Measurements from ENCODE around the gene POU3F1. TPM values are rescaled to one million over a fixed set of nuclear protein-coding genes. Genes with fewer than 3 reads are reported as not detected.

POU3F1 gene
- total RNA-seq, 1 donor: 0.10 TPM

DNA sequence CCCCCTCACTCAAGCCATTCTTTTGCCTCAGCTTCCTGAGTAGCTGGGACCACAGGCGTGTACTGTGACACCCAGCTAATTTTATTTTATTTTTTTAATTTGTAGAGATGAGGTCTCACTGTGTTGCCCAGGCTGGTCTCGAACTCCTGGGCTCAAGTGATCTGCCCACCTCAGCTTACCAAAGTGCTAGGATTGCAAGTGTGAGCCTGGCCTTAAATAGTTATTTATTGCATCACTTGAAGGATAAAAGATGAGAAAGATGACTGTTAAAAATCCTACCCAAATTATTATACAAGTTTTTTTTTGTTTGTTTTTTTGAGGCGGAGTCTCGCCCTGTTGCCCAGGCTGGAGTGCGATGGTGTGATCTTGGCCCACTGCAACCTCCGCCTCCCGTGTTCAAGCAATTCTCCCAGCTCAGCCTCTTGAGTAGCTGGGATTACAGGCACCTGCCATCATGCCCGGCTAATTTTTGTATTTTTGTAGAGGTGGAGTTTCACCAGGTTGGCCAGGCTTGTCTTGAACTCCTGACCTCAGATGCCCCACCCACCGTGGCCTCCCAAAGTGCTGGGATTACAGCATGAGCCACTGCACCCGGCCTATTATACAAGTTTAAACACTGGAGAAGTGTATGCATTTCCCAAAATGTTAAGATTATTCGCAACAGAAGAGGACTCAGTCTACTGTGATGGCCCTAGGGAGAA lies 31.7 kb downstream of the POU3F1 start:
- Histone ChIP-seq H3K4me3 (ENCODE audit: low read length) (no peak overlapping the region), H3K27me3 (ENCODE audit: insufficient read depth, low read length) (no peaks in the 10 kb centered on the region), H3K4me1 (ENCODE audit: insufficient read depth, low read length) (peaks cover 30% of the 10 kb centered on the region)

DNA sequence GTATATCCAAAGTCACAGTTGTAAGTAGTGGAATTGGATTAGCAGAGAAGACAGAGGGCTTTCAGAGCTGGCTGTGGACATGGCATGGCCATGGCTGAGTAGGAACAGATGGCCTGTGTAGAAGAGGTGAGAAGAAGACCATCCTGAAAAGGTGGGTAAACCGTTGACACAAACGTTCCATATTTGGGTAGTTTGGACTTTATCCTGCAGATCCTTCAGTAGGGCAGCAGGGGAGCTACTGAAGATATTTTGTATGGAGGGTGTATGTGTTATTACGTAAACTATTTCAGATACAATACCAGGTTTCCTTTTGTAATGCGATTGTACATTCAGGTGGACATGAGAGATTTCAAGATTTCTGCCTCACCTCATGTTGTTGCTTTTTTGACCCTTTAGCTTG lies 32.4 kb downstream of the POU3F1 start:
- no peak overlapping the region for H3K4me3 ChIP-seq (ENCODE audit: low read length)
- H3K27me3 ChIP-seq (ENCODE audit: insufficient read depth, low read length): no peaks in the 10 kb centered on the region
- H3K9me3 ChIP-seq (ENCODE audit: low read depth, low read length): no peaks in the 10 kb centered on the region
- peaks cover 37% of the 10 kb centered on the region for H3K4me1 ChIP-seq (ENCODE audit: insufficient read depth, low read length)

More for the DNA sequence above, 31.7 kb downstream of the POU3F1 start:
- no peaks in the 10 kb centered on the region for H3K9me3 ChIP-seq (ENCODE audit: low read depth, low read length)

- H3K9me3 ChIP-seq (ENCODE audit: low read depth, low read length): no peaks in the 10 kb centered on the region
- H3K4me3 ChIP-seq (ENCODE audit: low read length): peak overlapping the region; percentile 54
- H3K27me3 ChIP-seq (ENCODE audit: insufficient read depth, low read length): no peaks in the 10 kb centered on the region
- peaks cover 47% of the 10 kb centered on the region for H3K4me1 ChIP-seq (ENCODE audit: insufficient read depth, low read length)
Observed at GRCh38 chr1:38013227-38013622, 33.4 kb downstream of the POU3F1 start.

DNA sequence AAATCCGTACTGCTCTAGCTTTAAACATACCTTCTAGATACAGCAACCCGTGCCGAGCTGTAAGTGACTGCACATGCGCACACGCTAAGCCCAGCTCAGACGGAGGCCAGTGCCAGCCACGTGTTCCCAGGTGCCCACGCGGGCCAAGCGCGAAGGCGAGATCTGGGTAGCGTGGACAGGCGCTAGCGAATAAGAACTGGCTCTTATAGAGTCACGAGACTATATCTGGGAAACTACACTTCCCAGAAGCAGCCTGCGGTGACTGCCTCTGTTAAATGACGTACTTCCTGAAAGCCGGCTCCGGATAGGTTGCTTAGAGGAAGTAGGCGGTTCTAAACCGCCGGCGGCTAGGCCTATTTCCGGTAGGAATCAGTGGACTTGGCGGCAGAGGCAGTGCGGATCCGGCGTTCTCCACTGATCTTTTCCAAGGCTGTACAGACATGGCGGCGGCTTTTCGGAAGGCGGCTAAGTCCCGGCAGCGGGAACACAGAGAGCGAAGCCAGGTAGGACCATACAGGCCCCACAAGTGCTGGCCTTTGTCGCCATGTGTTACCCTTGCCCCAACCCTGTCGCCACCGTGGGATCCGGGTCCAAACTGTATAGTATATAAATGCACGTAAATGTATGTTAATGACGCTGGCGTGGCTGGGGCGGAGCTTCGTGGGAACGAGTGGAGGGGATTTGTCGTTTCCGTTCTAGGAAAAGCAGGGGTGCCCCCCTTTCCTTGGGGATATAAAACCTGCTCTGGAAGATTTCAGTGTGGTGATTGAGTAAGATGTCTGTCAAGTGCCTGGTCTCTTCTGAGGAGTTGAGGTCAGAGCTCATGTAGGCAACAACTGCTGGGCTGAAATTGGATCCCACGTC lies 34.0 kb downstream of the POU3F1 start, which contains the start of gene UTP11:
TSS of gene UTP11 (plus strand) at position 372 of the 864 bp plus-strand sequence. CDS start at position 441, 69 bp downstream.
- Histone ChIP-seq H3K4me1 (ENCODE audit: insufficient read depth, low read length) (peaks cover 47% of the 10 kb centered on the region), H3K4me3 (ENCODE audit: low read length) (peak within 1 kb of the TSS; percentile 54)

GRCh38 chr1:38009841-38010180 lies 36.8 kb downstream of the POU3F1 start:
- H3K9me3 ChIP-seq (ENCODE audit: low read depth, low read length): no peaks in the 10 kb centered on the region
- no peak overlapping the region for H3K4me3 ChIP-seq (ENCODE audit: low read length)
- peaks cover 47% of the 10 kb centered on the region for H3K4me1 ChIP-seq (ENCODE audit: insufficient read depth, low read length)
- H3K27me3 ChIP-seq (ENCODE audit: insufficient read depth, low read length): no peaks in the 10 kb centered on the region

More for the DNA sequence above, 34.0 kb downstream of the POU3F1 start, which contains the start of gene UTP11:
- H3K27me3 ChIP-seq (ENCODE audit: insufficient read depth, low read length): no peaks in the 10 kb centered on the region
- H3K9me3 ChIP-seq (ENCODE audit: low read depth, low read length): no peaks in the 10 kb centered on the region

DNA sequence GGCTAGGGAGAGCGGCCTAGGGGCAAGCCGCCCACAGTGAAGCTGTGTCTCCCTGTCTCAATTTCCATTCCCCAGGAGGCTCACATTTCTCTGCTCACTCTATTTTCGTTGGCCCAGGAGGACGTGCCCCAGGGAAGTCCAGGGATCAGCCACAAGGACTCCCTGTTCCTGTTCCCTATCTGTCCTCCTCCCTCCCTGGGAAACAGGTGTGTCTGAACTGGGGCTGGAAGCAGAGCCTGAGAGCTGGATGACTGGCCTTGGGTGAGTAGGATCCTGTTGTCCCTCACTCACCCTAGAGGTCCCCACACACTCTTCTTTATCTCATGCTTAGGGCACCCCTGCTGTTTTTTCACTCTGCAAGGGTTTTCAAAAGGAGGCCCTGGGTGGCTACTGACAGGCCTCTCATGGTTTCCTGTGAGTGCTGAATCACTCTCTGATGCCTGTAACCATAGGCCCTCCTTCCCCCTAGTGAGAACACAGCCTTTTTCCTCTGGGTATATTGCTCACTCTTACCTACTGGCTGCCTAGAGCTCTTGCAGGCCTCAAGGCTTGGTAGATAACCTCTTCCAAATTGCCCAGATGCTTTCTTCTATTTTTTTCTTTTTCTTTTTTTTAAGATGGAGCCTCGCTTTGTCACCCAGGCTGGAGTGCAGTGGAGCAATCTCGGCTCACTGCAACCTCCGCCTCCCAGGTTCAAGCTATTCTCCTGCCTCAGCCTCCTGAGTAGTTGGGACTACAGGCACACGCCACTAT lies 37.3 kb downstream of the POU3F1 start:
- H3K4me3 ChIP-seq (ENCODE audit: low read length): no peak overlapping the region
- H3K9me3 ChIP-seq (ENCODE audit: low read depth, low read length): no peaks in the 10 kb centered on the region
- H3K4me1 ChIP-seq (ENCODE audit: insufficient read depth, low read length): peaks cover 49% of the 10 kb centered on the region
- no peaks in the 10 kb centered on the region for H3K27me3 ChIP-seq (ENCODE audit: insufficient read depth, low read length)

GRCh38 chr1:38006008-38006828 lies 40.4 kb downstream of the POU3F1 start:
- peaks cover 58% of the 10 kb centered on the region for H3K4me1 ChIP-seq (ENCODE audit: insufficient read depth, low read length)
- H3K9me3 ChIP-seq (ENCODE audit: low read depth, low read length): no peaks in the 10 kb centered on the region
- no peaks in the 10 kb centered on the region for H3K27me3 ChIP-seq (ENCODE audit: insufficient read depth, low read length)
- no peak overlapping the region for H3K4me3 ChIP-seq (ENCODE audit: low read length)

DNA sequence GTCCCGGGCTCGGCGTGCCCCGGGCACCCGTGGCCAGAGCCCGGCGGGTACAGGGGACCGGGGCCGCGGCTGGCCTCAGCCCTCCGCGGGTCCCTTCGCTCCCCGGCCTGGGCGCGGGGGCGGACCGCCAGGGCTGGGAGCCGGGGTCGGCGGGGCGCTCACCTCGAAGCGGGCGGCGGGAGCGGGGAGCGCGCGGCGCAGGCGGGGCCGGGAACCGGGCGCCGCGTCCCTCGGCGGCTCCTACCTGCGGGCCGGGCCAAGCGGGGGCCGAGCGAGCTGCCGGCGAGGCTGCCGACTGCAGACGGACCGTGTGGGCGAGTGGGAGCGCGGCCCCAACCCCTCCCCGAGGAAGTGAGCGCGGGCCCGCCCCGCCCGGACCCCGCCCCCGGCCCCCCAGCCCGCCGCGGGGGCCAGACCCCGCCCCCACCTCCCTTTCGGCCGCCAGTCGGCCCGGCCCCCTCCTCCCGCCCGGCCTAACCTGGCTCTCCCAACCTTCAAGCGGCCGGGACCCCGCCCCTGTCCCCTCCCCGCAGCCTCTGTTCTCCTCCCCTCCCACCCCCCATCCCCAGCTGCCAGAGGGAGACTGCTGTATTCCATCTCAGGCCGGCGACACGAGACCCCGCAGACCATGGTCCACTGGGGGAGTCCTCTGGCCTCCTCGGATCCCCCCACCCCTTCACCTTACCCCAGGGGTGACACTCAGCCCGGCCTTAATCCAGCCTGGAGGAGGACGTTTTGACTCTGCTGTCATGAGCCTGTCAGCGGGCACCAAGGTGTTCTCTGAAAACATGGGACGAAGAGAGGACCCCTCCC lies 41.2 kb downstream of the POU3F1 start, which contains the start of gene FHL3:
TSS of gene FHL3 (minus strand) at position 320 of the 813 bp plus-strand sequence. CDS start 6,102 bp downstream, outside the sequence.
- Histone ChIP-seq H3K4me3 (ENCODE audit: low read length) (peak within 1 kb of the TSS; percentile 55), H3K27me3 (ENCODE audit: insufficient read depth, low read length) (no peaks in the 10 kb centered on the region), H3K4me1 (ENCODE audit: insufficient read depth, low read length) (peaks cover 65% of the 10 kb centered on the region), H3K9me3 (ENCODE audit: low read depth, low read length) (no peaks in the 10 kb centered on the region)

- no peaks in the 10 kb centered on the region for H3K9me3 ChIP-seq (ENCODE audit: low read depth, low read length)
- peak overlapping the region; percentile 55 for H3K4me3 ChIP-seq (ENCODE audit: low read length)
- peaks cover 65% of the 10 kb centered on the region for H3K4me1 ChIP-seq (ENCODE audit: insufficient read depth, low read length)
- no peaks in the 10 kb centered on the region for H3K27me3 ChIP-seq (ENCODE audit: insufficient read depth, low read length)
Observed at GRCh38 chr1:38004284-38005108, 42.1 kb downstream of the POU3F1 start.

DNA sequence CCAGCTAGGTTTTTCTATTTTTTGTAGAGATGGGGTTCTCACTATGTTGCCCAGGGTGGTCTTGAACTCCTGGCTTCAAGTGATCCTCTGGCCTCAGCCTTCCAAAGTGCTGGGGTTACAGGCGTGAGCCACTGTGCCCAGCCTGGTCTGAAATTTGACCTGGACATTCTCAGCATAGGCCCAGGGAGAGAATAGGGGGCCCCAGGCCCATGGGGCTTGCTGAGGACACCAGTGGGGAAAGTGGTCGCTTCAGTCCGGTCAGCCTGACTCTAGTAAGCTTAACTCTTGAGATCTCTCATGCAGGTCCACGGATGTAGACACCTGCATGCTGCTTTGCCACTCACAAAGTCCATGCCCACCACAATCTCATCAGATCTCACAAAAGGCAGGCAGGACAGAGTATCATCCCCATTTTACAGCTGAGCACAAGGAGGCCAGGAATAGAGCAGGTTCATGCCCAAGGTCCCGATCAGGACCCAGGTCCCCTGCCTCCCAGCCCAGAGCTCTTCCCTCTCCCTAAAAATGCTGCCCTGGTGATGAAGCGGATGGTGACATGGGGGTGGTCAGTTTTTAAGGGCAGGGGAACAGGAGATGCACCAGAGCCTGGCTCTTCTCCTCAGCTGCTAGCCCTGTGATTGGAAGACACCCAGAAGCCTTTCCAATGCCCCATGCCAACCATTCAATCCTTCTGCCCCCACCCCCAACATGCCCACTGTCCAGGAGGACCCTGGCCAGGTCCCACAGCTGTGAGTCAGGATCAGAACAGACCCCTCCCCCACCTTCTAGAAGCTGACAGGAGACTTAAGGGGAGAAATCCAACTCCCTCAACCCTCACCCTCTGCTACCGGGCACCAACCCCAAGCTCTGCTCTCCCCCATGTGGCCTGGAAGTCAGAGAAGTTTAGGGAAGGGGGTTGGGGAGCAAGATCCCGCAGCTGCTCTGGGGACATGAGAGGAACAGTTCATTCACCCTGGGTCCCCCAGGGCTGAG lies 43.0 kb downstream of the POU3F1 start:
- Histone ChIP-seq H3K9me3 (ENCODE audit: low read depth, low read length) (no peaks in the 10 kb centered on the region), H3K4me1 (ENCODE audit: insufficient read depth, low read length) (peaks cover 65% of the 10 kb centered on the region), H3K4me3 (ENCODE audit: low read length) (peak overlapping the region; percentile 55), H3K27me3 (ENCODE audit: insufficient read depth, low read length) (no peaks in the 10 kb centered on the region)

DNA sequence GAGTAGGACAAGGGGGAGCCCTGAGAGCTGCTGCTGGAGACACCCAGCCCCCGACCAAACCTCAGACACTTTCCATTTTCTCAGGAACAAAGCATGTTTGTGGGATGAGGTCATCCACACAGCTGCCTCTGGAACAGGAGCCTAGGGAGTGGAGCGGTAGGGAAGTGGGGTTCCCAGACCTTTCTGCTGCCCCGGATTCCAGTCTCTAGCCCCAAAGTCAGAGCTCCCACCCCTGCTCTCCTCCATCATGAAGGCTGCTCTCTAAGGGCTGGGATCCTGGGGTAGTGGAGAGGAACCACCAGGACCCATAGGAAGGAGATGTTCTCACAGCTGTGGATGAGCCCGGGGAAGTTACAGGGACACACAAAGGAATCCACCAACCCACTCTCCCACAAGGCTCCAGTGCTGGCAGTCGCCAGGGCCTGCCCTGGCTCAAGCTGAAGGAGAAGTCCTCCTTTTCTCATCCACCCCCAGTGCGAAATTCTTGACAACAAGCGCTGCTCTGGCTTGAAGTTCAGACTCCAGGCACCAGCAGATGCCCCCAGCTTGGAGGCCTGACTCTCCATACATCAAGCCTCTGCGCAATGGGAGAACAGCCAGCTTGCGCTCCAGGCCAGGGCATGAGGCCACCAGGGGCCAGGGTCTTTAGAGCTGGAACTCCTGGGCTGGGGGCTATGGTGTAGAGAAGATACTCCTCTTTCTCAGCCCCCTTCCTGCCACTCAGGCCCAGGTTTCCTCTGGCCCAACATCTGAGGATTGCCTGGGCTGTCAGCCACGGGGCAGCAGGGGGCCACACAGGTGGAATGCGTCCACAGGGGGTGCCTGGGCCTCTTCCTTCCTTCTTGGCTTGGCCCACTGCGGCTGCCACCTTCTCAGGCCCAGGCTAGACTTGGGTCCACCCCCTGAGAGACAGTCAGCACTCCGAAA lies 45.8 kb downstream of the POU3F1 start:
- H3K27me3 ChIP-seq (ENCODE audit: insufficient read depth, low read length): no peaks in the 10 kb centered on the region
- H3K9me3 ChIP-seq (ENCODE audit: low read depth, low read length): no peaks in the 10 kb centered on the region
- no peak overlapping the region for H3K4me3 ChIP-seq (ENCODE audit: low read length)
- peaks cover 87% of the 10 kb centered on the region for H3K4me1 ChIP-seq (ENCODE audit: insufficient read depth, low read length)
